Measurements from ENCODE around the gene MCTP1. TPM values are rescaled to one million over a fixed set of nuclear protein-coding genes. Genes with fewer than 3 reads are reported as not detected.
"Not testable (repeated sequence)": the region's sequence is repeated elsewhere in the genome, so short reads cannot be mapped to it uniquely, and the experiment has no call there.

Gene MCTP1
- polyA plus RNA-seq, 1 donor (not counting 4 experiments of a cell fraction or from before 2014, with no cell fraction given) = 4.9 TPM

DNA sequence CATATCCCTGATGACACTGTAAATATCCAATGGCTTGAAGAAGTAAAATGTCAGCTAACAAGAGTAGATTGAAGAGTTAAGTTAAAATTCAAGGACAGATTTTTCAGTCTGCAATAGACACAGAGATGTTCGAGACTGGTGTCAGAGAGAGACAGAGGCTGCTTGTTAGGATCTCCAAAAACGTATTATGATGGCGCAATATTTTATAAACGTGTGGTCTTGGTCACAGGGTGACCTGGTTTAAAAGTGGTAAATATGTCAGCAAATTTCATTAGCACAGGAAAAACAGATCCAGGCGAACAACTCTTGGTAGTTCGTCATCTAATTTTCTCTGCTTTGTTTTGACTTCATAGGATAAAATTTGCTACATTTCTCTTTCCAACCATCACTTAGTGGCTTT lies 317.4 kb downstream of the MCTP1 start:
- FAIRE-seq = no peak

DNA sequence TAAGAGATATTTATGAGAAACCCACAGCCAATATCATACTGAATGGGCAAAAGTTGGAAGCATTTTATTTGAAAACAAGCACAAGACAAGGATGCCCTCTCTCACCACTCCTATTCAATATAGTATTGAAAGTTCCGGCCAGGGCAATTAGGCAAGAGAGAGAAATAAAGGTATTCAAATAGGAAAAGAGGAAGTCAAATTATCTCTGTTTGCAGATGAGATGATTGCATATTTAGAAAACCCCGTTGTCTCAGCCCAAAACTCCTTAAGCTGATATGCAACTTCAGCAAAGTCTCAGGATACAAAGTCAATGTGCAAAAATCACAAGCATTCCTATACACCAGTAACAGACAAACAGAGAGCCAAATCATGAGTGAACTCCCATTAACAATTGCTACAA lies 325.6 kb downstream of the MCTP1 start:
- H4K20me1 ChIP-seq (ENCODE audit: control insufficient read depth, extremely low read depth, insufficient read depth, low read length); FAIRE-seq; H3K9me3 ChIP-seq (ENCODE audit: control insufficient read depth, low read depth, low read length); H3K4me3 ChIP-seq (ENCODE audit: control insufficient read depth in 2 of 3, extremely low read depth in 1 of 3, insufficient read depth in 2 of 3, low read depth in 1 of 3, low read length in 3 of 3); H3K4me1 ChIP-seq (ENCODE audit: control insufficient read depth, extremely low read depth, insufficient read depth, low read length); H3K27me3 ChIP-seq (ENCODE audit: control insufficient read depth, extremely low read depth, insufficient read depth, low read length); H3K79me2 ChIP-seq (ENCODE audit: control insufficient read depth, insufficient read depth, low read length); H2AFZ ChIP-seq (ENCODE audit: control insufficient read depth, low read length); H3K9me1 ChIP-seq (ENCODE audit: control insufficient read depth, extremely low read depth, insufficient read depth, low read length); H3K27ac ChIP-seq (ENCODE audit: control insufficient read depth, insufficient read depth, low read length); H3K4me2 ChIP-seq (ENCODE audit: control insufficient read depth, extremely low read depth, insufficient read depth, low read depth, low read length); DNase-seq (ENCODE audit: low read depth, low spot score); H3K36me3 ChIP-seq (ENCODE audit: control insufficient read depth in 2 of 2, extremely low read depth in 1 of 2, insufficient read depth in 2 of 2, low read length in 2 of 2); H3K9ac ChIP-seq (ENCODE audit: control insufficient read depth, extremely low read depth, insufficient read depth, low read length): not testable (repeated sequence)
- dilution Hi-C loops (cut with MboI; ENCODE audit: extremely low pct_ligation_motif_present, low sequenced_read_pairs) = loop anchor here (25.0 kb wide), 1 partner anchor 303 kb away; no protein-coding TSS in a partner anchor

More for the DNA sequence above, 317.4 kb downstream of the MCTP1 start:
- Histone ChIP-seq H3K27ac (ENCODE audit: control insufficient read depth, insufficient read depth, low read length) (no peak overlapping the region), H3K4me2 (ENCODE audit: control insufficient read depth, extremely low read depth, insufficient read depth, low read depth, low read length) (no peak overlapping the region), H3K4me3 (ENCODE audit: control insufficient read depth in 2 of 3, extremely low read depth in 1 of 3, insufficient read depth in 2 of 3, low read depth in 1 of 3, low read length in 3 of 3) (no peak overlapping the region), H3K4me1 (ENCODE audit: control insufficient read depth, extremely low read depth, insufficient read depth, low read length) (no peaks in the 10 kb centered on the region), H2AFZ (ENCODE audit: control insufficient read depth, low read length) (no peak overlapping the region), H3K36me3 (ENCODE audit: control insufficient read depth in 2 of 2, extremely low read depth in 1 of 2, insufficient read depth in 2 of 2, low read length in 2 of 2) (no peaks in the 10 kb centered on the region), H3K9me3 (ENCODE audit: control insufficient read depth, low read depth, low read length) (no peaks in the 10 kb centered on the region), H3K79me2 (ENCODE audit: control insufficient read depth, insufficient read depth, low read length) (no peaks in the 10 kb centered on the region), H4K20me1 (ENCODE audit: control insufficient read depth, extremely low read depth, insufficient read depth, low read length) (no peaks in the 10 kb centered on the region), H3K9ac (ENCODE audit: control insufficient read depth, extremely low read depth, insufficient read depth, low read length) (no peak overlapping the region), H3K27me3 (ENCODE audit: control insufficient read depth, extremely low read depth, insufficient read depth, low read length) (no peaks in the 10 kb centered on the region), H3K9me1 (ENCODE audit: control insufficient read depth, extremely low read depth, insufficient read depth, low read length) (no peaks in the 10 kb centered on the region)
- no peak for TF ChIP-seq EZH2 (IDR thresholded peaks at IDR 0.05; ENCODE audit: low read length)
- TF ChIP-seq, protein P1, sequence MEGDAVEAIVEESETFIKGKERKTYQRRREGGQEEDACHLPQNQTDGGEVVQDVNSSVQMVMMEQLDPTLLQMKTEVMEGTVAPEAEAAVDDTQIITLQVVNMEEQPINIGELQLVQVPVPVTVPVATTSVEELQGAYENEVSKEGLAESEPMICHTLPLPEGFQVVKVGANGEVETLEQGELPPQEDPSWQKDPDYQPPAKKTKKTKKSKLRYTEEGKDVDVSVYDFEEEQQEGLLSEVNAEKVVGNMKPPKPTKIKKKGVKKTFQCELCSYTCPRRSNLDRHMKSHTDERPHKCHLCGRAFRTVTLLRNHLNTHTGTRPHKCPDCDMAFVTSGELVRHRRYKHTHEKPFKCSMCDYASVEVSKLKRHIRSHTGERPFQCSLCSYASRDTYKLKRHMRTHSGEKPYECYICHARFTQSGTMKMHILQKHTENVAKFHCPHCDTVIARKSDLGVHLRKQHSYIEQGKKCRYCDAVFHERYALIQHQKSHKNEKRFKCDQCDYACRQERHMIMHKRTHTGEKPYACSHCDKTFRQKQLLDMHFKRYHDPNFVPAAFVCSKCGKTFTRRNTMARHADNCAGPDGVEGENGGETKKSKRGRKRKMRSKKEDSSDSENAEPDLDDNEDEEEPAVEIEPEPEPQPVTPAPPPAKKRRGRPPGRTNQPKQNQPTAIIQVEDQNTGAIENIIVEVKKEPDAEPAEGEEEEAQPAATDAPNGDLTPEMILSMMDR (optimal IDR thresholded peaks at IDR 0.05 in 1 of 3, IDR thresholded peaks at IDR 0.05 in 1 of 3, conservative IDR thresholded peaks at IDR 0.05 in 1 of 3; ENCODE audit: extremely low read depth in 1 of 3, insufficient read depth in 2 of 3, low read length in 3 of 3) = no peak
- dilution Hi-C loops (cut with MboI; ENCODE audit: extremely low pct_ligation_motif_present, low sequenced_read_pairs) = loop anchor here (25.0 kb wide), 1 partner anchor 295 kb away; no protein-coding TSS in a partner anchor
- no peak for DNase-seq (ENCODE audit: low read depth, low spot score)

DNA sequence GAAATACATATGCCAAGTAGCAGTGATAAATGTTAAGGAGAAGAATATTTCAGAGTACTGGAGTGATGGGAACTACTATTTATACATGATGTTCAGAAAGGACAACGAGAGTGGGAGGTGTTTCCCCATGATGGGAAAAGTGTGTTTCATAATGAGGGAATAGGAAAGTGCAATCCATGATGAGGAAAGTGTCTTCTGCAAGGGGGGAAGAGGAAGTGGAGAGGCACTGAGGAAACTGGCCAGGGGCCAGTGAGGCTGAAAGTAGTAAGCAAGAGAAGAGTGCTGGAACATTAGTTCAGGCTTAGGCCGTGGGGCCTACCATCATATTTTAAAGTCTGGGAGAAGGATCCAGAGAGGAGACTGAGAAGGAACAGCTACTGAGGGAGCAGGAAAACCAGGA lies 339.2 kb downstream of the MCTP1 start:
- Histone ChIP-seq H3K4me1 (ENCODE audit: control insufficient read depth, extremely low read depth, insufficient read depth, low read length) (no peaks in the 10 kb centered on the region), H3K27ac (ENCODE audit: control insufficient read depth, insufficient read depth, low read length) (no peak overlapping the region), H3K9me3 (ENCODE audit: control insufficient read depth, low read depth, low read length) (no peaks in the 10 kb centered on the region), H3K9ac (ENCODE audit: control insufficient read depth, extremely low read depth, insufficient read depth, low read length) (no peak overlapping the region), H3K36me3 (ENCODE audit: control insufficient read depth in 2 of 2, extremely low read depth in 1 of 2, insufficient read depth in 2 of 2, low read length in 2 of 2) (no peaks in the 10 kb centered on the region), H3K4me2 (ENCODE audit: control insufficient read depth, extremely low read depth, insufficient read depth, low read depth, low read length) (no peak overlapping the region), H3K4me3 (ENCODE audit: control insufficient read depth in 2 of 3, extremely low read depth in 1 of 3, insufficient read depth in 2 of 3, low read depth in 1 of 3, low read length in 3 of 3) (no peak overlapping the region), H3K9me1 (ENCODE audit: control insufficient read depth, extremely low read depth, insufficient read depth, low read length) (no peaks in the 10 kb centered on the region), H4K20me1 (ENCODE audit: control insufficient read depth, extremely low read depth, insufficient read depth, low read length) (no peaks in the 10 kb centered on the region), H2AFZ (ENCODE audit: control insufficient read depth, low read length) (no peak overlapping the region), H3K79me2 (ENCODE audit: control insufficient read depth, insufficient read depth, low read length) (no peaks in the 10 kb centered on the region), H3K27me3 (ENCODE audit: control insufficient read depth, extremely low read depth, insufficient read depth, low read length) (no peaks in the 10 kb centered on the region)
- TF ChIP-seq, protein P1 (optimal IDR thresholded peaks at IDR 0.05 in 1 of 3, IDR thresholded peaks at IDR 0.05 in 1 of 3, conservative IDR thresholded peaks at IDR 0.05 in 1 of 3; ENCODE audit: extremely low read depth in 1 of 3, insufficient read depth in 2 of 3, low read length in 3 of 3) = no peak
- no peak for TF ChIP-seq EZH2 (IDR thresholded peaks at IDR 0.05; ENCODE audit: low read length)
- dilution Hi-C loops (cut with MboI; ENCODE audit: extremely low pct_ligation_motif_present, low sequenced_read_pairs) = no loop called here
- FAIRE-seq (no peak), DNase-seq (ENCODE audit: low read depth, low spot score) (no peak)
